Upper lobe of right lung (tissue), 1 donor: ENCODE data around the gene SLC39A11. TPM values are rescaled to one million over a fixed set of nuclear protein-coding genes. Genes with fewer than 3 reads are reported as not detected.

Experiments used
- ATAC-seq: fragments of 200-7000 bp; cut with Tn5 transposase; one replicate; pipeline ENCODE4 v1.9.1; 2020; ENCODE audit warnings: mild to moderate bottlenecking, moderate library complexity
- DNase-seq: peaks from one replicate; pipeline ENCODE4 v3.0.0-alpha.2; 2020
- H3K27ac ChIP-seq: fragments of 200-600 bp; one replicate; pipeline ENCODE4 v1.8.0; 2022
- H3K27me3 ChIP-seq: fragments of 200-600 bp; one replicate; pipeline ENCODE4 v1.8.0; 2022; ENCODE audit warnings: mild to moderate bottlenecking
- H3K36me3 ChIP-seq: fragments of 200-600 bp; one replicate; pipeline ENCODE4 v1.8.0; 2022
- H3K4me1 ChIP-seq: fragments of 200-600 bp; one replicate; pipeline ENCODE4 v1.8.0; 2022
- H3K4me3 ChIP-seq: fragments of 200-600 bp; one replicate; pipeline ENCODE4 v1.8.0; 2022; ENCODE audit warnings: mild to moderate bottlenecking
- H3K9me3 ChIP-seq: fragments of 200-600 bp; one replicate; pipeline ENCODE4 v1.8.0; 2022
- intact Hi-C: fragments of 100-400 bp; cut with DNase I; formaldehyde crosslinking; loops from one replicate; pipeline ENCODE4 v1.11.0; 2022
- total RNA-seq: library from RNA; stranded (reverse); fragmentation: NEBNext Ultra II Directional; extraction: Animal tissue kit (Norgen Biotek cat#: 25700); gene quantifications from one replicate; pipeline ENCODE4 v1.2.1, GENCODE V29; 2021
- TF ChIP-seq, protein P1 (sequence below): fragments of 200-600 bp; IDR thresholded peaks from one replicate; pipeline ENCODE4 v1.8.0; 2022; ENCODE audit warnings: antibody characterized with exemption
- donor health status: DM: no; HTN: yes; CAD: no; lungs with severe emphysema.

SLC39A11 gene
- total RNA-seq, 1 donor from 2014 or later, result 33.7 TPM

DNA sequence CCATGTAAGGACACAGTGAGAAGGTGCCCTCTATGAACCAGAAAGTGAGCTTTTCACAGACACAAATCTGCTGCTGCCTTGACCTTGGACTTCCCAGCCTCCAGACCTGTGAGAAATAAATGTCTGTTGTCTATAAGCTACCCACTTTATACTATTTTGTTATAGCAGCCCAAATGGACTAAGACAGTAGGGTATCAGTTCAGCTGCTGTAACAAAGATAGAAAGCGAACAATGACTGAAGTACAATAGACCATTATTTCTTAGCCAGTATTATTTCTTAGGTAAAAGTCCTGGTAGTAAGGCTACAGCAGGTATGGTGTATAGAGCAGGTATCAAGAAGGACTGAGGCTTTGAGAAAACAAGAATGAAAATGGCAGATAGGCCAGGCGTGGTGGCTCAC is 117.0 kb downstream of the SLC39A11 start:
- H3K4me1 ChIP-seq, result peaks cover 14% of the 10 kb centered on the region
- H3K36me3 ChIP-seq, result no peaks in the 10 kb centered on the region
- no peaks in the 10 kb centered on the region for H3K9me3 ChIP-seq
- no peak for DNase-seq
- H3K4me3 ChIP-seq, result no peak overlapping the region
- TF ChIP-seq, protein P1, sequence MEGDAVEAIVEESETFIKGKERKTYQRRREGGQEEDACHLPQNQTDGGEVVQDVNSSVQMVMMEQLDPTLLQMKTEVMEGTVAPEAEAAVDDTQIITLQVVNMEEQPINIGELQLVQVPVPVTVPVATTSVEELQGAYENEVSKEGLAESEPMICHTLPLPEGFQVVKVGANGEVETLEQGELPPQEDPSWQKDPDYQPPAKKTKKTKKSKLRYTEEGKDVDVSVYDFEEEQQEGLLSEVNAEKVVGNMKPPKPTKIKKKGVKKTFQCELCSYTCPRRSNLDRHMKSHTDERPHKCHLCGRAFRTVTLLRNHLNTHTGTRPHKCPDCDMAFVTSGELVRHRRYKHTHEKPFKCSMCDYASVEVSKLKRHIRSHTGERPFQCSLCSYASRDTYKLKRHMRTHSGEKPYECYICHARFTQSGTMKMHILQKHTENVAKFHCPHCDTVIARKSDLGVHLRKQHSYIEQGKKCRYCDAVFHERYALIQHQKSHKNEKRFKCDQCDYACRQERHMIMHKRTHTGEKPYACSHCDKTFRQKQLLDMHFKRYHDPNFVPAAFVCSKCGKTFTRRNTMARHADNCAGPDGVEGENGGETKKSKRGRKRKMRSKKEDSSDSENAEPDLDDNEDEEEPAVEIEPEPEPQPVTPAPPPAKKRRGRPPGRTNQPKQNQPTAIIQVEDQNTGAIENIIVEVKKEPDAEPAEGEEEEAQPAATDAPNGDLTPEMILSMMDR, result no peak
- H3K27ac ChIP-seq, result no peak overlapping the region
- no peaks in the 10 kb centered on the region for H3K27me3 ChIP-seq
- intact Hi-C loops, result no loop called here
- ATAC-seq, result no peak

DNA sequence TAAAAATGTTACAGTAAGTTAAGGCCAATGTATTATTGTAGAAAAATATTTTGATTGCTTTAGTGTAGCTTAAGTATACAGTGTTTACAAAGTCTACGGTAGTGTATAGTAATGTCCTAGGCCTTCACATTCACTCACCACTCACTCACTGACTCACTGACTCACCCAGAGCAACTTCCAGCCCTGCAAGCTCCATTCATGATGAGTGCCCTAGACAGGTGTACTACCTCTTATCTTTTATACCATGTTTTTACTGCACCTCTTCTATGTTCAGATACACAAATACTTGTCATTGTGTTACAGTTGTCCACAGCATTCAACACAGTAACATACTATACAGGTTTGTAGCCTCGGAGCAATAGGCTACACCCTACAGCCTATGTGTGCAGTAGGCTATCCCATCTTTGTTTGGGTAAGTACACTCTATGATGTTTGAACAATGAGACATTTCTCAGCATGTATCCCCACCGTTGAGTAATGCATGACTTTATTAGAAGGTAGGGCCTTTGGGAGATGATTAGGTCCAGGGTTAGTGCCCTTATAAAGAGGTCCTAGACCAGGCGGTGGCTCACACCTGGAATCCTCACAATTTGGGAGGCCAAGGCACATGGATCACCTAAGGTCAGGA is 117.8 kb downstream of the SLC39A11 start:
- DNase-seq, result no peak
- no peaks in the 10 kb centered on the region for H3K36me3 ChIP-seq
- H3K9me3 ChIP-seq, result no peaks in the 10 kb centered on the region
- no peak overlapping the region for H3K27ac ChIP-seq
- ATAC-seq, result no peak
- intact Hi-C loops, result no loop called here
- TF ChIP-seq, protein P1, result no peak
- no peaks in the 10 kb centered on the region for H3K27me3 ChIP-seq
- no peak overlapping the region for H3K4me3 ChIP-seq
- H3K4me1 ChIP-seq, result peaks cover 14% of the 10 kb centered on the region

DNA sequence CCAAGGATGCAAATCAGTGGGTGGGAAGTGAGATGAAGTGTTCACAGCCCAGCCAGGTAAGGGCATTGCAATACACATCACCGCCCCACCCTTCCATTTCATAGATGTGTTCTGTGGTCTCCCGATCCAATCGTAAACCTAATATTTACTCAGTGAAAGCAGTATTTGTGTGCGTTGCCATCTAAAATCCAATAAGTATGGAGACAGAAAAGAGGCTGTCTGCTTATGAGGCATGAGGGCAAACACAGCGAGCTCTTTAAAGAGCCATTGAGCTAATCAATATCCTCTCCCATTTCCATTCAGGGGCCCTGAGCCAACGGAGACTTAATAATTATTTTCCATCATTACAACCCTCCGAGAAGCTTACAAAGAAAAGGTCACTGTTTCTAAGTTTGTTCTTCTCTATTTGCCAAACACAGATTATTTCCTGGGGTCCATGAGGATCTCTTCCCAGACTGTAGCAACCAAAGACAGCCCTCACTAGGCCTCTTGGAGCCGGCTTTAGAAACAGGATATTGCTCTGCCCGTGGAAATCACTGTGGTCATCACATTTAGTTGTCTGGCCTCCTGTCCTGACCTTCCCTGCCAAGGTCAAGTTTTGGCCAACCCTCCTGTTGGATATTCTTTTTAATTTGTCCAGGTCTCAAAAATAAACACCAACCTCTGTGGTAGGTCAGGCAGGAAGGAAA is 120.1 kb downstream of the SLC39A11 start:
- DNase-seq (no peak), ATAC-seq (no peak)
- Histone ChIP-seq H3K4me3 (no peak overlapping the region), H3K27ac (no peak overlapping the region), H3K36me3 (no peaks in the 10 kb centered on the region), H3K9me3 (no peaks in the 10 kb centered on the region), H3K4me1 (peaks cover 8% of the 10 kb centered on the region), H3K27me3 (no peaks in the 10 kb centered on the region)
- TF ChIP-seq, protein P1, result no peak
- intact Hi-C loops, result no loop called here

DNA sequence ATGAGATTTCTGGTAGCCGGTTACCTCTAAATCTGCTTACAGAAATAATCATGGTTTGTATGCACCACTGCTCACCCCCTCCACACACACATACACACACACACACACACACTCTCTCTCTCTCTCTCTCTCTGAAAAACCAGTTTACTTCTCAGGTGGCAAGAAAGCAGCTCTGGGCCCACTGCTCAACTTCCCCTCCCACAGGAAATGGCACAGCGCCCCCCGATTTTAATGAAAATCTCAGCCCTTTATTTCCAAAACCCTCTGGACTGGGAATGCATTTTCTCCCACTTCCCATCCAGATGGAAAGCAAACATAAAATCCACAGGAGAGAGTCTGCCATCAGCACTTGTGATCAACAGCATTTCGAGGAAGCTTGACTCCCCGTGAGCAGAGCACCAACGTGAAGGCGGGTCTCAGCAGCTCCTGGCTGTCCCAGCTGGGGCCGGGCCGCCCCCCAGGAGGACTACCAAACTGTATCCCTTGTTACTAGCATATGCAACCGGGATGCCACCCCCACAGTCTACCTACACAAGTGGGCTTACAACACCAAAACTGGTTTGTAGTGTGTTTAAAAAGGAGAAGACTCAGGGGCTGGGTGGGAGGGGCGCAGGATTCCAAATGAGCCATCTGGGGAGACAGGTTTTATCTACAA is 121.1 kb downstream of the SLC39A11 start:
- Histone ChIP-seq H3K27me3 (no peaks in the 10 kb centered on the region), H3K27ac (no peak overlapping the region), H3K9me3 (no peaks in the 10 kb centered on the region), H3K36me3 (no peaks in the 10 kb centered on the region), H3K4me3 (no peak overlapping the region), H3K4me1 (no peaks in the 10 kb centered on the region)
- TF ChIP-seq, protein P1, result no peak
- intact Hi-C loops, result no loop called here
- DNase-seq (no peak), ATAC-seq (no peak)

DNA sequence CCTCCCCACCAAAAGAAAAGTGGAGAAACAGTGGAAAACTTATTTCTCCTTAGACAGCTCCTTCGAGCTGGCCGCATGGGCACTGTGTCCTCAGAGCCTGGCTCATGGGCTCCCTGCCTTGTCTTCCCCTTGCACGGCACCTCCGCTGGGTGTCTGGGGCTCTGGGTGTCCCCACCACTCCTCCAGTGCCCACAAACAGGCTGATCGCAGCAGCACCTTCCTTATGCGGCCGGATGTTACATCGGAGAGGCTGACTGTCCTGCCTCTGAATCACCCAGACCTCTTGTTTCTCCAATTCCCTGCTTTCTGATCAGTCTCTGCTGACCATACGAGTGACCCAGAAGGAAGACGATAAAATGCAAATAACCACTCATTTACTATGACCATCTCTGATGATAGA is 121.7 kb downstream of the SLC39A11 start:
- Histone ChIP-seq H3K27ac (no peak overlapping the region), H3K9me3 (no peaks in the 10 kb centered on the region), H3K4me3 (no peak overlapping the region), H3K36me3 (no peaks in the 10 kb centered on the region), H3K4me1 (no peaks in the 10 kb centered on the region), H3K27me3 (no peaks in the 10 kb centered on the region)
- TF ChIP-seq, protein P1, result no peak
- intact Hi-C loops, result no loop called here
- DNase-seq, result no peak
- no peak for ATAC-seq
